WTC11 (cell line): ENCODE results near the gene FGF1. TPM values are rescaled to one million over a fixed set of nuclear protein-coding genes. Genes with fewer than 3 reads are reported as not detected.

Source experiments
- ATAC-seq: fragments of 200-7000 bp; cut with Tn5 transposase; 2 replicates; pipeline ENCODE4 v1.10.0; 2021; ENCODE audit warnings: mild to moderate bottlenecking, moderate library complexity
- CTCF ChIA-PET: fragments of 300-600 bp; sonication (Branson Sonifier 250); formaldehyde crosslinking; loops from one replicate; lab custom pipeline; 2021; ENCODE audit warnings: antibody characterized with exemption; lab: Charles Lee
- POLR2A ChIA-PET: fragments of 350-600 bp; sonication (Branson Sonifier 250); formaldehyde crosslinking; loops from one replicate; lab custom pipeline; 2021; ENCODE audit warnings: antibody characterized with exemption; lab: Charles Lee
- DNase-seq: peaks from one replicate; pipeline ENCODE4 v3.0.0; 2021; ENCODE audit warnings: low spot score
- H3K27ac Mint-ChIP-seq: 2 replicates; pipeline ENCODE4 v1.8.0; 2021; ENCODE audit warnings: mixed read lengths
- H3K27me3 Mint-ChIP-seq: 2 replicates; pipeline ENCODE4 v1.8.0; 2021; ENCODE audit warnings: low read depth, mild to moderate bottlenecking, moderate library complexity, mixed read lengths
- H3K36me3 Mint-ChIP-seq: 2 replicates; pipeline ENCODE4 v1.8.0; 2021; ENCODE audit warnings: mixed read lengths
- H3K4me1 Mint-ChIP-seq: 2 replicates; pipeline ENCODE4 v1.8.0; 2022; ENCODE audit warnings: mixed read lengths
- H3K4me3 Mint-ChIP-seq: 2 replicates; pipeline ENCODE4 v1.8.0; 2021; ENCODE audit warnings: mild to moderate bottlenecking, moderate library complexity, mixed read lengths
- H3K9me3 Mint-ChIP-seq: 2 replicates; pipeline ENCODE4 v1.8.0; 2021; ENCODE audit warnings: mixed read lengths
- ESRRA ChIP-seq: sonication (generic); formaldehyde crosslinking; IDR thresholded peaks from 2 replicates; pipeline ENCODE4 v1.8.1; 2022; ENCODE audit warnings: mild to moderate bottlenecking, missing genetic modification reagents, borderline replicate concordance
- GRHL2 ChIP-seq: fragments of 250-450 bp; sonication (Bioruptor Pico); IDR thresholded peaks from 2 replicates; pipeline ENCODE4 v1.8.0; 2022; ENCODE audit warnings: mild to moderate bottlenecking, moderate library complexity; ENCODE audit not compliant: insufficient replicate concordance, severe bottlenecking
- MXD4 ChIP-seq: fragments of 250-450 bp; sonication (Bioruptor Pico); IDR thresholded peaks from 2 replicates; pipeline ENCODE4 v1.8.0; 2021; ENCODE audit warnings: mild to moderate bottlenecking, moderate library complexity, borderline replicate concordance
- NR1H2 ChIP-seq: sonication (generic); formaldehyde crosslinking; IDR thresholded peaks from 2 replicates; pipeline ENCODE4 v1.9.0; 2021; ENCODE audit warnings: mild to moderate bottlenecking, moderate library complexity, missing genetic modification reagents
- SMAD3 ChIP-seq: sonication (generic); formaldehyde crosslinking; IDR thresholded peaks from 2 replicates; pipeline ENCODE4 v1.8.0; 2022; ENCODE audit warnings: missing genetic modification reagents, mild to moderate bottlenecking, borderline replicate concordance
- ZBTB21 ChIP-seq: sonication (generic); formaldehyde crosslinking; IDR thresholded peaks from 2 replicates; pipeline ENCODE4 v1.8.1; 2023; ENCODE audit warnings: mild to moderate bottlenecking, missing genetic modification reagents, borderline replicate concordance
- ZBTB43 ChIP-seq: sonication (generic); formaldehyde crosslinking; IDR thresholded peaks from 2 replicates; pipeline ENCODE4 v1.8.1; 2023; ENCODE audit warnings: mild to moderate bottlenecking, missing genetic modification reagents
- ZNF232 ChIP-seq: sonication (generic); formaldehyde crosslinking; IDR thresholded peaks from 2 replicates; pipeline ENCODE4 v1.8.0; 2022; ENCODE audit warnings: mild to moderate bottlenecking, missing genetic modification reagents
- ZNF423 ChIP-seq: fragments of 250-450 bp; sonication (Bioruptor Pico); IDR thresholded peaks from 2 replicates; pipeline ENCODE4 v2.1.2; 2022; ENCODE audit warnings: mild to moderate bottlenecking, moderate library complexity
- total RNA-seq: library from RNA; stranded (reverse); gene quantifications from 3 replicates; pipeline ENCODE4 v1.2.3, GENCODE V29; 2021
- TF ChIP-seq, protein P1 (sequence below): sonication (generic); formaldehyde crosslinking; IDR thresholded peaks from 2 replicates; pipeline ENCODE4 v1.8.0; 2022; ENCODE audit warnings: mild to moderate bottlenecking, missing genetic modification reagents
- TF ChIP-seq, protein P2 (sequence below): sonication (generic); formaldehyde crosslinking; IDR thresholded peaks from 2 replicates; pipeline ENCODE4 v1.8.1; 2022; ENCODE audit warnings: low read depth, missing genetic modification reagents, borderline replicate concordance
- TF ChIP-seq, protein P3 (sequence below): fragments of 250-450 bp; sonication (Bioruptor Pico); IDR thresholded peaks from 2 replicates; pipeline ENCODE4 v1.9.0; 2021; ENCODE audit warnings: mild to moderate bottlenecking
- TF ChIP-seq, protein P4 (sequence below): sonication (generic); formaldehyde crosslinking; IDR thresholded peaks from 2 replicates; pipeline ENCODE4 v1.8.1; 2023; ENCODE audit warnings: mild to moderate bottlenecking, missing genetic modification reagents, borderline replicate concordance

Gene FGF1
- total RNA-seq, 1 experiment from 2014 or later, result 0.55 TPM

DNA sequence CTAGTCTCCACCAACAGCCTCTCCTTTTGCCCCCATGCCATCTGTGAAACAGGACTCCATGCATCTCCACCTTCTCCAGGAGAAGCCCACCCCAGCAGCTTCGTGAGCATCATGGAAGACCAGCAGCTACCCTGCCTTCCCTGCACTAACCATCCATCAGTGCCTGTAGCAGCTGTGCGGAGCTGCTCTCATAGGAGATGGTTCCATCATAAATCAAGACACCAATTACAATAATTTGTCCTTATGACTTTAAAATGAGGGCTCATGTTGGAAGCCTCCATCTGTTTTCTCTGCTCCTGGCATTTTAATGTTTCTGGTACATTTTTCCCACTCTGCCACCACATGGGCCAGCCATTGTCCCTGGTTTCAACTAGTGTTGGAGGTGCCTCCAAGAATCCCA lies 69.9 kb downstream of the FGF1 start (continued):
- no peak for TF ChIP-seq GRHL2 (CRISPR knock-in tag)
- no peak for TF ChIP-seq ZNF423 (CRISPR knock-in tag)
- no peak for TF ChIP-seq MXD4 (CRISPR knock-in tag)
- no peak for TF ChIP-seq ZNF232 (CRISPR knock-in tag)
- TF ChIP-seq, protein P1, sequence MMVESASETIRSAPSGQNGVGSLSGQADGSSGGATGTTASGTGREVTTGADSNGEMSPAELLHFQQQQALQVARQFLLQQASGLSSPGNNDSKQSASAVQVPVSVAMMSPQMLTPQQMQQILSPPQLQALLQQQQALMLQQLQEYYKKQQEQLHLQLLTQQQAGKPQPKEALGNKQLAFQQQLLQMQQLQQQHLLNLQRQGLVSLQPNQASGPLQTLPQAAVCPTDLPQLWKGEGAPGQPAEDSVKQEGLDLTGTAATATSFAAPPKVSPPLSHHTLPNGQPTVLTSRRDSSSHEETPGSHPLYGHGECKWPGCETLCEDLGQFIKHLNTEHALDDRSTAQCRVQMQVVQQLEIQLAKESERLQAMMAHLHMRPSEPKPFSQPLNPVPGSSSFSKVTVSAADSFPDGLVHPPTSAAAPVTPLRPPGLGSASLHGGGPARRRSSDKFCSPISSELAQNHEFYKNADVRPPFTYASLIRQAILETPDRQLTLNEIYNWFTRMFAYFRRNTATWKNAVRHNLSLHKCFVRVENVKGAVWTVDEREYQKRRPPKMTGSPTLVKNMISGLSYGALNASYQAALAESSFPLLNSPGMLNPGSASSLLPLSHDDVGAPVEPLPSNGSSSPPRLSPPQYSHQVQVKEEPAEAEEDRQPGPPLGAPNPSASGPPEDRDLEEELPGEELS, result no peak
- TF ChIP-seq ESRRA (CRISPR knock-in tag), result no peak
- no peak for TF ChIP-seq ZBTB21

- H3K36me3 Mint-ChIP-seq, result no peaks in the 10 kb centered on the region
- CTCF ChIA-PET, result interaction anchor here (0.8 kb wide), 1 partner anchor 41 kb away, joined by 4 read pairs; no protein-coding TSS in a partner anchor
- H3K27ac Mint-ChIP-seq, result no peak overlapping the region
- ATAC-seq, result no peak
- H3K9me3 Mint-ChIP-seq, result no peaks in the 10 kb centered on the region
- TF ChIP-seq SMAD3 (no peak), NR1H2 (no peak), ZBTB43 (CRISPR knock-in tag) (no peak)
- TF ChIP-seq, protein P2, sequence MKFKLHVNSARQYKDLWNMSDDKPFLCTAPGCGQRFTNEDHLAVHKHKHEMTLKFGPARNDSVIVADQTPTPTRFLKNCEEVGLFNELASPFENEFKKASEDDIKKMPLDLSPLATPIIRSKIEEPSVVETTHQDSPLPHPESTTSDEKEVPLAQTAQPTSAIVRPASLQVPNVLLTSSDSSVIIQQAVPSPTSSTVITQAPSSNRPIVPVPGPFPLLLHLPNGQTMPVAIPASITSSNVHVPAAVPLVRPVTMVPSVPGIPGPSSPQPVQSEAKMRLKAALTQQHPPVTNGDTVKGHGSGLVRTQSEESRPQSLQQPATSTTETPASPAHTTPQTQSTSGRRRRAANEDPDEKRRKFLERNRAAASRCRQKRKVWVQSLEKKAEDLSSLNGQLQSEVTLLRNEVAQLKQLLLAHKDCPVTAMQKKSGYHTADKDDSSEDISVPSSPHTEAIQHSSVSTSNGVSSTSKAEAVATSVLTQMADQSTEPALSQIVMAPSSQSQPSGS (CRISPR knock-in tag), result no peak
- TF ChIP-seq, protein P3, sequence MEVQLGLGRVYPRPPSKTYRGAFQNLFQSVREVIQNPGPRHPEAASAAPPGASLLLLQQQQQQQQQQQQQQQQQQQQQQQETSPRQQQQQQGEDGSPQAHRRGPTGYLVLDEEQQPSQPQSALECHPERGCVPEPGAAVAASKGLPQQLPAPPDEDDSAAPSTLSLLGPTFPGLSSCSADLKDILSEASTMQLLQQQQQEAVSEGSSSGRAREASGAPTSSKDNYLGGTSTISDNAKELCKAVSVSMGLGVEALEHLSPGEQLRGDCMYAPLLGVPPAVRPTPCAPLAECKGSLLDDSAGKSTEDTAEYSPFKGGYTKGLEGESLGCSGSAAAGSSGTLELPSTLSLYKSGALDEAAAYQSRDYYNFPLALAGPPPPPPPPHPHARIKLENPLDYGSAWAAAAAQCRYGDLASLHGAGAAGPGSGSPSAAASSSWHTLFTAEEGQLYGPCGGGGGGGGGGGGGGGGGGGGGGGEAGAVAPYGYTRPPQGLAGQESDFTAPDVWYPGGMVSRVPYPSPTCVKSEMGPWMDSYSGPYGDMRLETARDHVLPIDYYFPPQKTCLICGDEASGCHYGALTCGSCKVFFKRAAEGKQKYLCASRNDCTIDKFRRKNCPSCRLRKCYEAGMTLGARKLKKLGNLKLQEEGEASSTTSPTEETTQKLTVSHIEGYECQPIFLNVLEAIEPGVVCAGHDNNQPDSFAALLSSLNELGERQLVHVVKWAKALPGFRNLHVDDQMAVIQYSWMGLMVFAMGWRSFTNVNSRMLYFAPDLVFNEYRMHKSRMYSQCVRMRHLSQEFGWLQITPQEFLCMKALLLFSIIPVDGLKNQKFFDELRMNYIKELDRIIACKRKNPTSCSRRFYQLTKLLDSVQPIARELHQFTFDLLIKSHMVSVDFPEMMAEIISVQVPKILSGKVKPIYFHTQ (CRISPR knock-in tag), result no peak
- TF ChIP-seq, protein P4, sequence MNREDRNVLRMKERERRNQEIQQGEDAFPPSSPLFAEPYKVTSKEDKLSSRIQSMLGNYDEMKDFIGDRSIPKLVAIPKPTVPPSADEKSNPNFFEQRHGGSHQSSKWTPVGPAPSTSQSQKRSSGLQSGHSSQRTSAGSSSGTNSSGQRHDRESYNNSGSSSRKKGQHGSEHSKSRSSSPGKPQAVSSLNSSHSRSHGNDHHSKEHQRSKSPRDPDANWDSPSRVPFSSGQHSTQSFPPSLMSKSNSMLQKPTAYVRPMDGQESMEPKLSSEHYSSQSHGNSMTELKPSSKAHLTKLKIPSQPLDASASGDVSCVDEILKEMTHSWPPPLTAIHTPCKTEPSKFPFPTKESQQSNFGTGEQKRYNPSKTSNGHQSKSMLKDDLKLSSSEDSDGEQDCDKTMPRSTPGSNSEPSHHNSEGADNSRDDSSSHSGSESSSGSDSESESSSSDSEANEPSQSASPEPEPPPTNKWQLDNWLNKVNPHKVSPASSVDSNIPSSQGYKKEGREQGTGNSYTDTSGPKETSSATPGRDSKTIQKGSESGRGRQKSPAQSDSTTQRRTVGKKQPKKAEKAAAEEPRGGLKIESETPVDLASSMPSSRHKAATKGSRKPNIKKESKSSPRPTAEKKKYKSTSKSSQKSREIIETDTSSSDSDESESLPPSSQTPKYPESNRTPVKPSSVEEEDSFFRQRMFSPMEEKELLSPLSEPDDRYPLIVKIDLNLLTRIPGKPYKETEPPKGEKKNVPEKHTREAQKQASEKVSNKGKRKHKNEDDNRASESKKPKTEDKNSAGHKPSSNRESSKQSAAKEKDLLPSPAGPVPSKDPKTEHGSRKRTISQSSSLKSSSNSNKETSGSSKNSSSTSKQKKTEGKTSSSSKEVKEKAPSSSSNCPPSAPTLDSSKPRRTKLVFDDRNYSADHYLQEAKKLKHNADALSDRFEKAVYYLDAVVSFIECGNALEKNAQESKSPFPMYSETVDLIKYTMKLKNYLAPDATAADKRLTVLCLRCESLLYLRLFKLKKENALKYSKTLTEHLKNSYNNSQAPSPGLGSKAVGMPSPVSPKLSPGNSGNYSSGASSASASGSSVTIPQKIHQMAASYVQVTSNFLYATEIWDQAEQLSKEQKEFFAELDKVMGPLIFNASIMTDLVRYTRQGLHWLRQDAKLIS, result no peak
- TF ChIP-seq, all 79 proteins: peak for 0
- H3K27me3 Mint-ChIP-seq, result no peaks in the 10 kb centered on the region
- H3K4me3 Mint-ChIP-seq, result no peak overlapping the region
- no peak for DNase-seq
- H3K4me1 Mint-ChIP-seq, result peaks cover 9% of the 10 kb centered on the region
- POLR2A ChIA-PET, result no interaction called here
These were observed 71.8 kb downstream of the FGF1 start for GRCh38 chr5:142614054-142614453.
